Astrocyte (in vitro differentiated cells and primary cell): ENCODE data around the gene HIRIP3. TPM values are rescaled to one million over a fixed set of nuclear protein-coding genes. Genes with fewer than 3 reads are reported as not detected.

Source experiments
- DNase-seq: peaks from one replicate; pipeline ENCODE4 v3.0.0-alpha.2; 2010; ENCODE audit warnings: low read depth
- FAIRE-seq: peaks from 2 replicates; lab custom pipeline; 2011; peaks lifted over from hg19 to GRCh38; lab: Jason Lieb, UNC
- H2AFZ ChIP-seq: 2 replicates; pipeline ENCODE4 v1.6.0; 2012; ENCODE audit warnings: low read depth, low read length, inconsistent platforms
- H3K27ac ChIP-seq: 2 replicates; pipeline ENCODE4 v1.5.1; 2011; ENCODE audit warnings: low read depth, low read length, inconsistent platforms
- H3K27me3 ChIP-seq: 2 replicates; pipeline ENCODE4 v1.6.0; 2011; ENCODE audit warnings: low read length, inconsistent platforms; ENCODE audit not compliant: insufficient read depth
- H3K36me3 ChIP-seq: 2 replicates; pipeline ENCODE4 v1.5.1; 2011; ENCODE audit warnings: low read length, inconsistent platforms; ENCODE audit not compliant: insufficient read depth
- H3K4me1 ChIP-seq: 2 replicates; pipeline ENCODE4 v1.5.1; 2011; ENCODE audit warnings: low read length, inconsistent platforms; ENCODE audit not compliant: insufficient read depth
- H3K4me2 ChIP-seq: 2 replicates; pipeline ENCODE4 v1.6.0; 2012; ENCODE audit warnings: low read length, inconsistent platforms
- H3K4me3 ChIP-seq: 2 replicates; pipeline ENCODE4 v1.5.1; 2011; ENCODE audit warnings: low read depth, mild to moderate bottlenecking, low read length, inconsistent platforms; ENCODE audit not compliant: insufficient read depth
- H3K79me2 ChIP-seq: 2 replicates; pipeline ENCODE4 v1.6.0; 2012; ENCODE audit warnings: mild to moderate bottlenecking, low read length, inconsistent platforms; ENCODE audit not compliant: insufficient read depth
- H3K9ac ChIP-seq: 2 replicates; pipeline ENCODE4 v1.6.0; 2012; ENCODE audit warnings: mild to moderate bottlenecking, low read length, inconsistent platforms
- H3K9me3 ChIP-seq: 2 replicates; pipeline ENCODE4 v1.5.1; 2012; ENCODE audit warnings: low read depth, mild to moderate bottlenecking, low read length, inconsistent platforms; ENCODE audit not compliant: insufficient read depth
- H4K20me1 ChIP-seq: 2 replicates; pipeline ENCODE4 v1.6.0; 2012; ENCODE audit warnings: low read length, inconsistent platforms; ENCODE audit not compliant: insufficient read depth
- H3K27ac Mint-ChIP-seq: one replicate; pipeline ENCODE4 v1.8.0; 2021; ENCODE audit warnings: mild to moderate bottlenecking, mixed read lengths; ENCODE audit not compliant: unreplicated experiment
- H3K27me3 Mint-ChIP-seq: one replicate; pipeline ENCODE4 v1.8.0; 2021; ENCODE audit warnings: low read depth, mixed read lengths; ENCODE audit not compliant: unreplicated experiment
- H3K36me3 Mint-ChIP-seq: one replicate; pipeline ENCODE4 v1.8.0; 2021; ENCODE audit warnings: low read depth, mixed read lengths; ENCODE audit not compliant: unreplicated experiment
- H3K4me1 Mint-ChIP-seq: one replicate; pipeline ENCODE4 v1.8.0; 2021; ENCODE audit warnings: low read depth, mixed read lengths; ENCODE audit not compliant: unreplicated experiment
- H3K4me3 Mint-ChIP-seq: one replicate; pipeline ENCODE4 v1.8.0; 2021; ENCODE audit warnings: mild to moderate bottlenecking, moderate library complexity, mixed read lengths; ENCODE audit not compliant: unreplicated experiment
- H3K9me3 Mint-ChIP-seq: one replicate; pipeline ENCODE4 v1.8.0; 2021; ENCODE audit warnings: mild to moderate bottlenecking, mixed read lengths; ENCODE audit not compliant: unreplicated experiment
- EZH2 ChIP-seq: IDR thresholded peaks from 2 replicates; pipeline ENCODE4 v1.6.1; 2012; ENCODE audit warnings: mild to moderate bottlenecking, low read length, inconsistent platforms; ENCODE audit not compliant: insufficient read depth
- total RNA-seq: library from RNA; stranded (reverse); gene quantifications from 2 replicates; pipeline ENCODE4 v1.2.1, GENCODE V29; 2021
- TF ChIP-seq, protein P1 (sequence below): IDR thresholded peaks from 2 replicates; pipeline ENCODE4 v1.5.1; 2011; ENCODE audit warnings: low read depth, mild to moderate bottlenecking, inconsistent platforms, low read length, moderate library complexity; ENCODE audit not compliant: insufficient read depth

HIRIP3 gene
- total RNA-seq, 1 donor from 2014 or later, result 4.3 TPM

DNA sequence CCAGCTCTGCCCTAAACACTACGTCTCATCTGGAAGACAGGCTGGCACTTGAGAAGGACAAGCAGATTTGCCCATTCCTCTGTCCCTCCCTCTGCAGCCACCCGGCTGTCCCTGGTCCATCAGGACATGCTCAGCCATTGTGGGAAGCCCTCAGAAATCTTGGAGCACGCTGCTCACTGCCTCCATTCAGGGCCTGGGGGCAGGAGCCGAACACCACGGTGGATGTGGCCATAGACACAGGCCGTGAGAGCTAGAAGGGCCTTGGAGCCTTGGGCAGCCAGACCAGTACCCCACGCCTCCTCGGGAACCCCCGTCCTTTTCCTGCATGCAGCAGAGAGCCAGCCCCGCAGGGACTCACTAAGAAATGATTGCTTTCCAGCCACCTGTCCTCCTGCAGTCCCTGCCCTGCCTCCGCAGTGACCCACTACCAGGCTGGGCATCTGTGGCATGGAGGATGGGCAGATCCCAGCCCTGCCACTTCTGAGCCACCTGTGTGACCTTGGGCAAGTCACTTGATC, 12.0 kb upstream of the HIRIP3 start:
- Histone ChIP-seq H3K4me1 (peaks cover 5% of the 10 kb centered on the region), H3K36me3 (no peaks in the 10 kb centered on the region), H2AFZ (no peak overlapping the region), H3K4me2 (no peak overlapping the region), H3K27me3 (peaks cover 8% of the 10 kb centered on the region), H3K9ac (no peak overlapping the region), H3K27ac (no peak overlapping the region), H3K9me3 (no peaks in the 10 kb centered on the region), H3K4me3 (no peak overlapping the region), H4K20me1 (peaks cover 13% of the 10 kb centered on the region), H3K79me2 (no peaks in the 10 kb centered on the region)
- H3K27ac Mint-ChIP-seq, result no peak overlapping the region
- FAIRE-seq (no peak), DNase-seq (no peak)
- TF ChIP-seq, protein P1, sequence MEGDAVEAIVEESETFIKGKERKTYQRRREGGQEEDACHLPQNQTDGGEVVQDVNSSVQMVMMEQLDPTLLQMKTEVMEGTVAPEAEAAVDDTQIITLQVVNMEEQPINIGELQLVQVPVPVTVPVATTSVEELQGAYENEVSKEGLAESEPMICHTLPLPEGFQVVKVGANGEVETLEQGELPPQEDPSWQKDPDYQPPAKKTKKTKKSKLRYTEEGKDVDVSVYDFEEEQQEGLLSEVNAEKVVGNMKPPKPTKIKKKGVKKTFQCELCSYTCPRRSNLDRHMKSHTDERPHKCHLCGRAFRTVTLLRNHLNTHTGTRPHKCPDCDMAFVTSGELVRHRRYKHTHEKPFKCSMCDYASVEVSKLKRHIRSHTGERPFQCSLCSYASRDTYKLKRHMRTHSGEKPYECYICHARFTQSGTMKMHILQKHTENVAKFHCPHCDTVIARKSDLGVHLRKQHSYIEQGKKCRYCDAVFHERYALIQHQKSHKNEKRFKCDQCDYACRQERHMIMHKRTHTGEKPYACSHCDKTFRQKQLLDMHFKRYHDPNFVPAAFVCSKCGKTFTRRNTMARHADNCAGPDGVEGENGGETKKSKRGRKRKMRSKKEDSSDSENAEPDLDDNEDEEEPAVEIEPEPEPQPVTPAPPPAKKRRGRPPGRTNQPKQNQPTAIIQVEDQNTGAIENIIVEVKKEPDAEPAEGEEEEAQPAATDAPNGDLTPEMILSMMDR, result no peak
- no peak for TF ChIP-seq EZH2
- peaks cover 26% of the 10 kb centered on the region for H3K27me3 Mint-ChIP-seq
- peaks cover 4% of the 10 kb centered on the region for H3K36me3 Mint-ChIP-seq
- H3K9me3 Mint-ChIP-seq, result no peaks in the 10 kb centered on the region
- no peaks in the 10 kb centered on the region for H3K4me1 Mint-ChIP-seq
- H3K4me3 Mint-ChIP-seq, result no peak overlapping the region

DNA sequence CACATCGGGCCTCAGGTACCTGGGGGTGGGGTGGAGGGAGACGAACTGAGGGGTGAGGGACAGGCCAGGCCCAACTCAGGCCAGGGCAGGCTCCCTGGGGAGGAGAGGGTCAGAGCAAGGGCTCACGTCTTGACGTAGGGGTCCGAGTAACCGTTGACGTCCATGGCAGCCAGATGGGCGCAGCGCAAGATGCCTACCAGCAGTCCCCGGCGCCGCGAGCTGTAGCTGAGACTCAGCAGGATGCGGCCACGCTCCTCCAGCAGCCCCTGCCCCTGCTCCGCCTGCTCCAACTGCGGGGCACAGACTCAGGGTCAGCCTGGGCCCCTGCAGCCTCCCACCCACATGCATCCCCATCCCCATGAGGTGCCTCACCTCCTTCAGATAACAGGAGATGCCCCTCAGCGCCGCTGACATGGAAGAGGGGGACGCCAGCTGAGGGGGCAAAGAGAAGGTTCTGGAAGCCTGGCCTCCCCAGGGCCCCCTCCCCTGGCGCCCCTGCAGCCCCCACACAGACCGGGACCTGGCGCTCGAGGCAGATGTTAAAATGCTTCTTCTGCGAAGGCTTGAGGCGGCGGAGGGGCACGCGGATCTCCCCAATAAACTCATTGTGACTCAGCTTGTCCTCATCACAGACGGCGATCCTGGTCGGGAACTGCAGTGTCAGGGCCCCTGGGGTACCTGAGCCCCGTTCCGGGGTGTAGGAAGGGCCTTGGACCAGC, 11.4 kb upstream of the HIRIP3 start:
- Mint-ChIP-seq H3K9me3 (no peaks in the 10 kb centered on the region), H3K4me3 (no peak overlapping the region), H3K27ac (no peak overlapping the region), H3K4me1 (no peaks in the 10 kb centered on the region), H3K27me3 (peaks cover 20% of the 10 kb centered on the region), H3K36me3 (peaks cover 7% of the 10 kb centered on the region)
- DNase-seq, result no peak
- no peaks in the 10 kb centered on the region for H3K9me3 ChIP-seq
- H3K9ac ChIP-seq, result no peak overlapping the region
- H3K36me3 ChIP-seq, result no peaks in the 10 kb centered on the region
- H3K4me1 ChIP-seq, result peaks cover 5% of the 10 kb centered on the region
- H2AFZ ChIP-seq, result no peak overlapping the region
- H3K79me2 ChIP-seq, result no peaks in the 10 kb centered on the region
- TF ChIP-seq, protein P1, result no peak
- no peak for TF ChIP-seq EZH2
- peaks cover 17% of the 10 kb centered on the region for H4K20me1 ChIP-seq
- peaks cover 8% of the 10 kb centered on the region for H3K27me3 ChIP-seq
- FAIRE-seq, result no peak
- H3K4me2 ChIP-seq, result no peak overlapping the region
- no peak overlapping the region for H3K27ac ChIP-seq
- no peak overlapping the region for H3K4me3 ChIP-seq

DNA sequence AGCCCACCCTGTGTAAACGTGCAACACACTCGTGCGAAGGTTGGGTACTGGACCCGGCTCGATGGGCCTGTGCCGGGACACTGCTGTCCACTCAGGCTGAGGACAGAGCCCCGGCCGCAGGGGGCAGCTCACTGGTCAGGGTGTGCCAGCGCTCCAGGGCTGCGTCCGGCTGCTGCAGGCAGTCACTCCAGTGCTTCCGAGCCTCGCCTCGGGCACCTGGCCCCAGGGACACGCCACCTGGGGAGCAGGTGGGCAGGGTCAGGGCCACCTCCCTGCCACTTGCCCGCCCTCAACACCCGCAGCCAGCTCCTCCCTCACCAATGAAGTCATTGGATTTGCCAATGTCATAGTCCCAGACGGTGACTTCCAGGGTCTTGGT, 10.7 kb upstream of the HIRIP3 start:
- H3K9me3 Mint-ChIP-seq, result no peaks in the 10 kb centered on the region
- FAIRE-seq, result no peak

More for the DNA sequence above, 10.7 kb upstream of the HIRIP3 start:
- Histone ChIP-seq H3K9ac (no peak overlapping the region), H3K4me1 (peaks cover 5% of the 10 kb centered on the region), H3K36me3 (no peaks in the 10 kb centered on the region), H3K27ac (no peak overlapping the region), H3K4me2 (no peak overlapping the region), H3K4me3 (no peak overlapping the region), H3K27me3 (peaks cover 5% of the 10 kb centered on the region), H3K79me2 (no peaks in the 10 kb centered on the region), H3K9me3 (no peaks in the 10 kb centered on the region), H4K20me1 (peaks cover 17% of the 10 kb centered on the region), H2AFZ (no peak overlapping the region)
- H3K27ac Mint-ChIP-seq, result no peak overlapping the region
- H3K4me1 Mint-ChIP-seq, result no peaks in the 10 kb centered on the region
- peaks cover 7% of the 10 kb centered on the region for H3K36me3 Mint-ChIP-seq
- peaks cover 20% of the 10 kb centered on the region for H3K27me3 Mint-ChIP-seq
- no peak for DNase-seq
- TF ChIP-seq EZH2, result no peak
- TF ChIP-seq, protein P1, result no peak
- no peak overlapping the region for H3K4me3 Mint-ChIP-seq
